ENCODE measurements around the gene HPCAL1. TPM values are rescaled to one million over a fixed set of nuclear protein-coding genes. Genes with fewer than 3 reads are reported as not detected.

The HPCAL1 gene
- polyA plus RNA-seq, 3 donors, result 82.1 to 99.5 (median 98.0) TPM

DNA sequence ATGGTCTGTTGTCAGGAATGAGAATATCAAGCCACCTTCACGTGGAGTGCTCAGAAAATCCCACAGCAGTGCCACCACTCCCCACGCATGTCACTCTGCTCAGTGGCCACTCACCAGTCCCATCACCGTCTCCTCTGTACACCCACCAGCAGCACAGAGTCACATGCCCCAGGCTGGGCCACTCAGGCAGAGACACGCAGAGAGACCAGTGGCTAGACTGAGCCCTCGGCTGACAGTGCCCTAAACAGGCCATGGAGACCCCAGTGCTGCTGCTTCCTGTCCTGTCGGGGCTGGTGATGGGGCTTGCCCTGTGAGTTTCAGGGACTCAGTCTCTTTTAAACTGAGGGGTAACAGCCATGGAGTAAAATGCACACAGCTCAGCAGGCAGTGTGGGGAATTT is 119.5 kb downstream of the HPCAL1 start:
- intact Hi-C loops (cut with micrococcal nuclease), result no loop called here
- Mint-ChIP-seq H3K27me3 (ENCODE audit: low read depth in 3 of 3) (no peaks in the 10 kb centered on the region), H3K27ac (peak overlapping the region in 2 of 7 donors; percentile 54 to 88), H3K4me3 (no peak overlapping the region), H3K9me3 (no peaks in the 10 kb centered on the region), H3K36me3 (peaks cover 67 to 83% of the 10 kb centered on the region in 2 donors), H3K4me1 (no peaks in the 10 kb centered on the region)
- TF ChIP-seq, protein P1, sequence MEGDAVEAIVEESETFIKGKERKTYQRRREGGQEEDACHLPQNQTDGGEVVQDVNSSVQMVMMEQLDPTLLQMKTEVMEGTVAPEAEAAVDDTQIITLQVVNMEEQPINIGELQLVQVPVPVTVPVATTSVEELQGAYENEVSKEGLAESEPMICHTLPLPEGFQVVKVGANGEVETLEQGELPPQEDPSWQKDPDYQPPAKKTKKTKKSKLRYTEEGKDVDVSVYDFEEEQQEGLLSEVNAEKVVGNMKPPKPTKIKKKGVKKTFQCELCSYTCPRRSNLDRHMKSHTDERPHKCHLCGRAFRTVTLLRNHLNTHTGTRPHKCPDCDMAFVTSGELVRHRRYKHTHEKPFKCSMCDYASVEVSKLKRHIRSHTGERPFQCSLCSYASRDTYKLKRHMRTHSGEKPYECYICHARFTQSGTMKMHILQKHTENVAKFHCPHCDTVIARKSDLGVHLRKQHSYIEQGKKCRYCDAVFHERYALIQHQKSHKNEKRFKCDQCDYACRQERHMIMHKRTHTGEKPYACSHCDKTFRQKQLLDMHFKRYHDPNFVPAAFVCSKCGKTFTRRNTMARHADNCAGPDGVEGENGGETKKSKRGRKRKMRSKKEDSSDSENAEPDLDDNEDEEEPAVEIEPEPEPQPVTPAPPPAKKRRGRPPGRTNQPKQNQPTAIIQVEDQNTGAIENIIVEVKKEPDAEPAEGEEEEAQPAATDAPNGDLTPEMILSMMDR (IDR thresholded peaks at IDR 0.05), result no peak
- peaks cover 20% of the 10 kb centered on the region for H4K20me1 ChIP-seq (ENCODE audit: insufficient read depth, low read length)
- H3K79me2 ChIP-seq (ENCODE audit: insufficient read depth, low read length), result no peaks in the 10 kb centered on the region
- H3K27me3 ChIP-seq (ENCODE audit: control insufficient read depth in 2 of 2, insufficient read depth in 2 of 2, low read length in 2 of 2), result no peaks in the 10 kb centered on the region
- H3K4me2 ChIP-seq (replicated peaks; ENCODE audit: extremely low read depth, low read length, poor library complexity, severe bottlenecking), result no peak overlapping the region
- WGBS (ENCODE audit: insufficient coverage), result 100% methylated on average over 5 of the region's 6 CpGs
- no peak overlapping the region for H3K4me3 ChIP-seq (replicated peaks in 1 of 3; ENCODE audit: low read depth in 2 of 3, low read length in 3 of 3)
- peaks cover 78 to 88% of the 10 kb centered on the region in 2 donors for H3K36me3 ChIP-seq (replicated peaks in 1 of 2; ENCODE audit: control insufficient read depth in 1 of 2, insufficient read depth in 2 of 2, low read length in 2 of 2)
- no peak overlapping the region for H2AFZ ChIP-seq (ENCODE audit: insufficient read depth, low read depth, low read length, poor library complexity, severe bottlenecking)
- no peak overlapping the region for H3K27ac ChIP-seq (ENCODE audit: low read depth in 1 of 2, low read length in 2 of 2)
- no peak overlapping the region for H3K9ac ChIP-seq (ENCODE audit: insufficient read depth, low read length, poor library complexity, severe bottlenecking)
- H3K4me1 ChIP-seq (ENCODE audit: control insufficient read depth in 1 of 2, insufficient read depth in 2 of 2, low read length in 2 of 2), result no peaks in the 10 kb centered on the region
- no peak for DNase-seq
- no peaks in the 10 kb centered on the region for H3K9me3 ChIP-seq (replicated peaks in 1 of 2; ENCODE audit: control insufficient read depth in 1 of 2, insufficient read depth in 1 of 2, low read length in 2 of 2)

DNA sequence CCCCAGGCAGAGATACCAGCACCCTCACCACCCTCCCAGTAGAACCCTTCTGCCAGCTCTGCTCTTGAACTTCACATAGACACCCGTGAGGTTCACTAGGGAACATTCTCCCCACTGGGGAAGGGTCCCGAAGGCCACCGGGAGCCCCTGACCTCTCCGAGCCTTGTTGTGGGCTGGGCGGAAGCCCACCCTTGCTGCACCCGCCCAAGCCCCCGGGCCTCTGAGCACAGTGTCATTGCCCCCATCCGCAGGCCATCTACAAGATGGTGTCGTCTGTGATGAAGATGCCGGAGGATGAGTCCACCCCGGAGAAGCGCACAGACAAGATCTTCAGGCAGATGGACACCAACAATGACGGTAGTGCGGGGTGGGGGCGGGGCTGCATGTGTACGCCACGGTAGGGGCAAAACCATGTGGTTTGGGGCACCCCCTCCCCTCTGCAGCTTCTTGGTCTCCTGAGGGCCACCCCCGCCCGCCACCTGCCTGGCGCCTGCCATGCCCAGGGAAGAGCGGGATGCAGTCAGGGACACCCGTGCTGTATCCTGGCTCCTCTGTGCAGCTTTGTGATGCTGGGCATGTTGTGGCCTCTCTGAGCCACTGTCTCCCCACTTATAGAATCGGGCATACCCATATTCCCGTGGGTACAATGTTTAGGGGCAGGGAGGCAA is 120.2 kb downstream of the HPCAL1 start:
- WGBS (ENCODE audit: insufficient coverage), result 92% methylated on average over 23 of the region's 24 CpGs
- H3K27me3 ChIP-seq (ENCODE audit: control insufficient read depth in 2 of 2, insufficient read depth in 2 of 2, low read length in 2 of 2), result no peaks in the 10 kb centered on the region
- no peak overlapping the region for H2AFZ ChIP-seq (ENCODE audit: insufficient read depth, low read depth, low read length, poor library complexity, severe bottlenecking)
- H3K9me3 Mint-ChIP-seq, result no peaks in the 10 kb centered on the region
- no peak overlapping the region for H3K4me3 ChIP-seq (replicated peaks in 1 of 3; ENCODE audit: low read depth in 2 of 3, low read length in 3 of 3)
- H3K4me2 ChIP-seq (replicated peaks; ENCODE audit: extremely low read depth, low read length, poor library complexity, severe bottlenecking), result no peak overlapping the region
- H3K9ac ChIP-seq (ENCODE audit: insufficient read depth, low read length, poor library complexity, severe bottlenecking), result no peak overlapping the region
- H3K79me2 ChIP-seq (ENCODE audit: insufficient read depth, low read length), result no peaks in the 10 kb centered on the region
- no peaks in the 10 kb centered on the region for H3K4me1 ChIP-seq (ENCODE audit: control insufficient read depth in 1 of 2, insufficient read depth in 2 of 2, low read length in 2 of 2)
- peak overlapping the region in 1 of 7 donors; percentile 54 for H3K27ac Mint-ChIP-seq
- H3K4me3 Mint-ChIP-seq, result no peak overlapping the region
- H3K9me3 ChIP-seq (replicated peaks in 1 of 2; ENCODE audit: control insufficient read depth in 1 of 2, insufficient read depth in 1 of 2, low read length in 2 of 2), result no peaks in the 10 kb centered on the region
- peaks cover 73 to 89% of the 10 kb centered on the region in 2 donors for H3K36me3 Mint-ChIP-seq
- H3K27ac ChIP-seq (ENCODE audit: low read depth in 1 of 2, low read length in 2 of 2), result no peak overlapping the region
- H3K27me3 Mint-ChIP-seq (ENCODE audit: low read depth in 3 of 3), result no peaks in the 10 kb centered on the region
- TF ChIP-seq, protein P1 (IDR thresholded peaks at IDR 0.05), result no peak
- H3K36me3 ChIP-seq (replicated peaks in 1 of 2; ENCODE audit: control insufficient read depth in 1 of 2, insufficient read depth in 2 of 2, low read length in 2 of 2), result peaks cover 84 to 94% of the 10 kb centered on the region in 2 donors
- no peak for DNase-seq
- H4K20me1 ChIP-seq (ENCODE audit: insufficient read depth, low read length), result peaks cover 15% of the 10 kb centered on the region
- no peaks in the 10 kb centered on the region for H3K4me1 Mint-ChIP-seq
- intact Hi-C loops (cut with micrococcal nuclease), result no loop called here
